ENCODE measurements around the gene PSMG3. TPM values are rescaled to one million over a fixed set of nuclear protein-coding genes. Genes with fewer than 3 reads are reported as not detected.
"Not testable (repeated sequence)": the region's sequence is repeated elsewhere in the genome, so short reads cannot be mapped to it uniquely, and the experiment has no call there.

The PSMG3 gene
- polyA plus RNA-seq, 12 donors, result 14.0 to 32.8 (median 19.8) TPM; not detected in 1

DNA sequence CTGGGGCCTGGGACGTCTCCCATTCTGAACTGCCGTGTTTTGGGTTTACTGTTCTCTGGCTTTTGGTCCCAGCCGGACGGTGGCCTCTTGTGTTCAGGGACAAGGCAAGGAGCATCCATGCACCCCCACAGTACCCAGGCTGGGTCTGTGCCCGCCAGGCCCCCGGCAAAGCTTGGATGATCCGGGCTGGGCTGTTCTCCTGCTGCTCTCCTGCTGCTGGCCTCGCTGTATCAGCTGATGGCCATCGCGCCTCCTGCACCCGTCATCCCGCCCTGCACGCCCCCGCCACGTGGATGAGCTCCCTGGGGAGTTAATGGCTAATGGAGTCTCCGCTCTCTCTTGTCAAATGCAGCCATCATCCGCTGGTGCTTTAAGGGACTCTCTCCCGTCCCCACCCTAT, 14.9 kb upstream of the PSMG3 start:
- no peak for DNase-seq

DNA sequence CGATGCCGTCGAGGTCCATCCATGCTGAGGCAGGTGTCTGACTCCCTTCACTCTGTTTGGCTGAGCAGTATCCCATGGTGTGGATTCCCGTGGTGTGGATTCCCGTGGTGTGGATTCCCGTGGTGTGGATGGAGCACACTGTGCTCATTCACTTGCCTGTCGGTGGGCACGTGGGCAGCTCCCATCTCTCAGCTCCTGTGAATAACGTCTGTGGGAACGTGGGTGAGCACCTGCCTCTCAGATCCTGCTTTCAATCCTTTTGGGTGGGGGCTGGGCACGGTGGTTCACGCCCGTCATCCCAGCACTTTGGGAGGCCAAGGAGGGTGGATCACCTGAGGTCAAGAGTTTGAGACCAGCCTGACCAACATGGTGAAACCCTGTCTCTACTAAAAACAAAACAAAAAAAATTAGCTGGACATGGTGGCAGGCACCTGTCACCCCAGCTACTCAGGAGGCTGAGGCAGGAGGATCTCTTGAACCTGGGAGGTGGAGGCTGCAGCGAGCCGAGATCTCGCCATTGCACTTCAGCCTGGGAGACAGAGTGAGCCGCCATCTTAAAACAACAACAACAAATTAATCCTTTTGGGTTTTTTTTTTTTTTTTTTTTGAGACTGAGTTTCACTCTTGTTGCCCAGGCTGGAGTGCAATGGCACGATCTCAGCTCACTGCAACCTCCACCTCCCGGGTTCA, 13.6 kb upstream of the PSMG3 start:
- DNase-seq, result not testable (repeated sequence)

- DNase-seq, result no peak
Observed at GRCh38 chr7:1580422-1581030, 10.7 kb upstream of the PSMG3 start.

GRCh38 chr7:1579481-1580421, 9.9 kb upstream of the PSMG3 start:
- DNase-seq, result peak; percentile 79

GRCh38 chr7:1578513-1578912, 8.7 kb upstream of the PSMG3 start:
- no peak for DNase-seq

DNA sequence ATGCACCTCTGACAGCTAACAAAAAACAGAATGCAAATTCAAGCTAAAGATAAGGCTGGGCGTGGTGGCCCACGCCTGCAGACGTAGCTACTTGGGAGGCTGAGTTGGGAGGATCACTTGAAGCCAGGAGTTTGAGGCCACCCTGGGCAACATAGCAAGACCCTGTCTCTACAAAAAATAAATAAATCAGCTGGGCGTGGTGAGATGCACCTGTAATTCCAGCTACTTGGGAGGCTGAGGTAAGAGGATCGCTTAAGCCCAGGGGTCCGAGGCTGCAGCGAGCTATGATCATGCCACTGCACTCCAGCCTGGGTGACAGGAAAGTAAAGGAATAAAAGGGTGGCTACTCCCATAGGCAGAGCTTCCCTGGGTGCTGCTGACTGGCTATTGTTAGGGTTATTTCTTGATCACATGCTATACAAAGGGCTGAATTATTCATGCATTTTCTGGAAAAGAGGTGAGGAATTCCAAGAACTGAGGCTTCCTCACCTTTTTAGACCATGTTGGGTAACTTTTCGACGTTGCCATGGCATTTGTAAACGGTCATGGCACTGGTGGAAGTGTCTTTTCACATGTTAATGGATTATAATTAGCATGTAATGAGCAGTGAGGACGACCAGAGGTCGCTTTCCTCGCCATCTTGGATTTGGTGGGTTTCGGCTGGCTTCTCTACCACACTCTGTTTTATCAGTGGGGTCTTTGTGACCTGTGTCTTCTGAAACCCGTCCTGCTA, 6.9 kb upstream of the PSMG3 start:
- no peak for DNase-seq

DNA sequence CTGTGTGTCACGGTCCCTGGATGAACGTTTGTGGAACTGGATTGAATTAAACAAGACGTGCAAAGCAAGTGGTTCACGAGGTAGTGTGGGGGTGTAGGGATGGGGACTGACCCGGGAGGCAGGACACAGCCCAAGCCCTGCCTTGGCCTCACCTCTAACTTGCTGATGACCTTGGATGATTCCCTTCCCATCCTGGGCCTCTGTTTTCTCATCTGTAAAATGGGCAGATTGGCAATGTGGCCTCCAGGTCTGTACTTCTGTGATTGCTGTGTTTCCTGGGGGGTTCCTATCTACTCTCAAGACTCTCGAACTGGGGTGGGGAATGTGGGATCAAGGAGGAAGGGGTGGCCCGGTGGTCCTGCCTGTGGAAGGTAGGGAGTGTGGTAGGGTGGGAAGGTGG, 6.0 kb upstream of the PSMG3 start:
- DNase-seq, result no peak

DNA sequence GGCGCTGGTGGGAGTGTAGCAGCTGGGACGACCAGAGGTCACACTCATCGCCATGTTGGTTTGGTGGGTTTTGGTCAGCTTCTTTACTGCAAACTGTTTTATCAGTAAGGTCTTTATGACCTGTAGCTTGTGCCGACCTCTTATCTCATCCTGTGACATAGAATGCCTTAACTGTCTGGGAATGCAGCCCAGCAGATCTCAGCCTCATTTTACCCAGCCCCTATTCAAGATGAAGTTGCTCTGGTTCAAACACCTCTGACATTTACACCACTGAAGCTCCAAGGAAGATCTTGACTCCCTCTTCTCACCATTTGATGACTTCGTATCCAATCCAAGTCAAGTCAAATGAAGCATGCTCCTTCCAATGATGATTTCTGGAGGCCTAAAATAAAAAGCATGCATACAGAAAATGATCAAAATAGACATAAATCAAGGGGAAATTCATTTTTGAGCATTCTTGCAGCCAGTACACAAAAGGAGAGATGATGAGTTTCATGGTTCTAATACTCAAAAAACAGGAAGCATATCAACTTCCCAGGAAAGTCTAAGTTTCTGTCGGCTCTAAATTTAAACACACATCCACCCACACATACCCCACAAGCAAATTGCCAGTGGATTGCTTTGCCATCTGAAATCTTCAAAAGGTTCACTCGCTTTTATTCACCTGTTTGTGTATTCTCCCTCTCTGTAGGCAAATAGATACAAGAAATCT, 2.4 kb upstream of the PSMG3 start:
- no peak for DNase-seq

DNA sequence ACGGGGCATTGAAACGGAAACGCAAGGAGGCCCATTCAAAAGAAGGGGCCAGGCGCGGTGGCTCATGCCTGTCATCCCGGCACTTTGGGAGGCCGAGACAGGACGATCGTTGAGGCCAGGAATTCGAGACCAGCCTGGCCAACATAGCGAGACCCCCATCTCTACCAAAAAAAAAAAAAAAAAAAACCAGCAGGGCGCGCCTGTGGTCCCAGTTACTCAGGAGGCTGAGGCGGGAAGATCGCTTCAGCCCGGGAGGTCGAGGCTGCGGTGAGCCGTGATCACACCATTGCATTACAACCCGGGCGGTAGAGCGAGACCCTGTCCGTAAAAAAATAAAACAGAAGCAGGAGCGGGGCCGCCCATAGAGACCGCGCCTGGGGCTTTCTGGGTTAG, 396 bp downstream of the PSMG3 start:
- DNase-seq, result no peak

DNA sequence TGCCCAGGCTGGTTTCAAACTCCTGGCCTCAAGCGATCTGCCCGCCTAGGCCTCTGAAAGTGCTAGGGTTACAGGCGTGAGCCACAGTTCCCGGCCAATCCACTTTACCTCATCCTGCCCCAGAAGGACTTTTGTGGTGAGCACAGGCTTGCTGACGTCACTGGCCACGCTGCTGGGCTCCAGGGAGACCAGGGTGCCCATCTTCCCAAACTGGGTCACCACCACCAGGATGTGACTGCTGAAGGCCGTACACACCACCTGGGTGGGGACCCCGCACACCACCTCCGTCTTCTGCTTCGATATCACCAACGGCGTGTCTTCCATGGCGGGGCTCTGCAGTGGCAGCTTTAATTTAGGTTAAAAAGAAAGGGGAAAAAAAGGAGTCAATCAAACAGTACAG, 816 bp downstream of the PSMG3 start:
- no peak for DNase-seq

DNA sequence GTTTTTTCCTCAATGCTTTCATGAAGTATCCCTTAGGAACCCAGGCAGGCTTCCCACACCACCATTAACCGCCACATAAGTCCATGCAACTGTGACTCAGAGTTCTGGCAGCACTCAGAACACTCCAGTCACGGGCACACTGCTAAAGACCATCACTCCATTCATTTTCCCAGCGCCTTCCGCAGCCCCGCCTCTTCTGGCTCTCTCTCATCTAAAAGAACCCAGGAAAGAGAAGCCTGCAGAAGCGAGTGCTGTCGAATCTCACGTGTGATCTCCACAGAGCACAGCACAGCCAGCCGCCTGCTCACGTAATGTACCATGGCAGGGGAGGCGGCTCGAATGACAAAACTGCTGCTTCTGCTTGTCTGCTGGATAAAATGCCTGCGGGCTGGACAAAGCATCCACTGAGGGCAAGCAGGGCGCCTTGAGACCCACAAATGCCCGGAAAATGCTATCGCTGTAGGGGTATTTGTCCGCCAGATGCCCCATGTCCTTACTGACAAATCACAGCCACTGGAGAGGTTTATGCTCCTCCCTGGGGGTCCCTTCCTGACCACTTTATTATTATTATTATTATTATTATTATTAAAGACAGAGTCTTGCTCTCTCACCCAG, 1.8 kb downstream of the PSMG3 start:
- DNase-seq, result no peak

DNA sequence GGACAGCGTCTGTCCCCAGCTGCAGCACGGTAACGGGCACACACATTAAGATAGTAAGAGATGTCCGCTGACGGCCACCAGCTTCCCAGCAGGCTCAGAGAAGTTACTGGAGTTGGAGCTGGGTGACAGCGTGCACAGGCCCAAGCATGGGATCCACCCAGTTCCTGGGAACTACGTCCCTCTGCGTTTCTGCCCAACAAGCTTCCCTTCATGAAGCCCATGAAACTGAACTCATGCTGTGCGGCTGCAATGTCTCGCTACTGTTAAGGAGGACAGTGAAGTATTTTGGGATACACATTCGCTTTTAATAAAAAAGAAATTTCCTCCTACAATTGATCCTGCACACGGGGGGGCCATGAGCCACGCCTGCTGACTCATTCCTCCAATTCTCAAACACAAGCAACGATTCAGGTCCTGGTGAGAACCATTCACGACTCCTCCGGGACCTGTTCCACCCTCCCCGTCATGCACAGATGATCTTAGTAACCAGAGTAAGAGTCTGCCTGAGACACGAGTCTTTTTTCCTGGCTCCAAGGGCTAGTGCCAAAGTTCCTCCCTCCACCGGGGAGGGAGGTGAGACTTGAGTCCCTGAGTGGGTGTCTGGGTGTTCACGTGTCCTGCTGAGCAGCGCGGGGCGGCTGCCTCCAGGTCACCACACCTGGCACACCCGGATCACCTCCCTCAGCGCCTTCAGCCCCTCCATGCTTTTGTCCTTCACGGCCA, 2.6 kb downstream of the PSMG3 start:
- DNase-seq, result no peak

DNA sequence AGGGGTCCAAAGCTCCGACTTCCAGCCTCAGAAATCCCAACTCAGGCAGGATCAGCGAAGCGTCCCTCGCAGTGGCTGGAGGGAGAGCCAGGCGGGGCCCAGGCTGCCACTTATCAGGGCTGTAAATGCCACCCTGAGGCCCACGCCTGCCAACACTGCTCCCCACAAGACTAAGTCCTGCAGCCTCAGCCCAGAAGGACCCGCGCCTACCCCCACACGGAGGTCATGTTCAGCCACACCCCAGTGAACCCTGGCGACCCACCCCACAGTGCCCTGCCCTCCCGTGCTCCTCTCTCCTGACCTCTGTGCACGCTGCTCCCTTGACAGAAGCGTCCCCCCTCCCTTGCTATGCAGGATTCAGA, 3.2 kb downstream of the PSMG3 start:
- DNase-seq, result no peak

DNA sequence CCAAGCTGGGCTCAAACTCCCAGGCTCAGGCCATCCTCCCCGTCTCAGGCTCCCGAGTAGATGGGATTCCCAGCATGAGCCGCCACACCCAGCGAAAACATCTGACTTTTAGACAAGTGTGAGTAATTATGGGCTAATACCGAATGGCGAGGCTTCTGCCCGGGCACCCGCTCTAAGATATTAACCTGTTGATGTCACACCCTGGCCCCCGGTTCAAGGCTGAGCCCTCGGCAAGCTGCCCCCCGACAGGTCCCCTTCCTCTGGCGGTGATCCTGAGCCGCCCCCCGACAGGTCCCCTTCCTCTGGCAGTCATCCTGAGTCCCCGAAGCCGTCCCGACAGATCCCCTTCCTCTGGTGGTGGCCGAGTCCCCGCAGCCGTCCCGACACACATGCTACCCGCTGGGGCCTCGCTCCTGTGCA, 5.2 kb downstream of the PSMG3 start:
- DNase-seq, result no peak

GRCh38 chr7:1563981-1564602, 5.7 kb downstream of the PSMG3 start:
- DNase-seq, result no peak

GRCh38 chr7:1562597-1563051, 7.2 kb downstream of the PSMG3 start:
- no peak for DNase-seq

DNA sequence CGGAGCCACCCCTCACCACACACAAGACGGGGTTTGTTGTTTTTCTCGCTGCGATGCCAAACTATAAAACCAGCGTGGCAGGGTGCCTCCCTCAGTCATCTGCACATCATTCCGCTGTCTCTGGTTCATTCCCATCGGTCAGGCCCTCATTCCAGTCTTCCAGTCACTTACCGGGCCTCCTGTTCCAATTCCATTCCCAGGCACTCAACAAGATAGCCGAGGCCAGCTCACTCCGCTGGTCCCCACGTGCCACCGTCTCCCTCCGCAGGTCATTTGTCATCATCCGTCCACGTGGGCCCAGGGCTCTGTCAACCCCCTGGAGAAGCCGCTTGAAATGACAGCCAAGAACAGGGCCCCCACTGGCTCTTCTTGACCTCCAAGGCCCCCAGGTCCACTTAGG, 7.7 kb downstream of the PSMG3 start:
- no peak for DNase-seq

- no peak for DNase-seq
Observed at GRCh38 chr7:1561036-1561940, 8.5 kb downstream of the PSMG3 start.

DNA sequence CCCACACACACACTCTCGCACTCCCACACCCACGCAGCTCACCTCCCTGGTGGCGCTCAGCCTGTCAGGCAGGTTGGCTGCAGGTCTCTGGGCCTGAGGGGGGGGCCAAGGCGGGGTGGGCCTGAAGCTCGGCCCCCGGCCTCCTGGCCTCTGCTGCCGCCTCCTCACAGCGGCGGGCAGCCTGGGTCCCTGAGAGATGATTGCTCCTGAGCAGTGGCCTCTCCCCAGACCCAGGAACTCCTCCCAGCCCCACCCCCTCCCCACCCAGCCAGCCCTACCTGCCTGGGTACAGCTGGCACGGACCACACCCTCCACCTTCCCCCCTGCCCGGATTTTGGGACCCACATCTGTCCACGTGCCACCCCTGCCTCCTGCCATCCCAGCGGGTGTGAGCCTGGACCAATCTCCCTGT, 9.2 kb downstream of the PSMG3 start:
- DNase-seq, result no peak

Measured in muscle of arm (tissue), 12 donors.